ENCODE data around the gene TBC1D25.

DNA sequence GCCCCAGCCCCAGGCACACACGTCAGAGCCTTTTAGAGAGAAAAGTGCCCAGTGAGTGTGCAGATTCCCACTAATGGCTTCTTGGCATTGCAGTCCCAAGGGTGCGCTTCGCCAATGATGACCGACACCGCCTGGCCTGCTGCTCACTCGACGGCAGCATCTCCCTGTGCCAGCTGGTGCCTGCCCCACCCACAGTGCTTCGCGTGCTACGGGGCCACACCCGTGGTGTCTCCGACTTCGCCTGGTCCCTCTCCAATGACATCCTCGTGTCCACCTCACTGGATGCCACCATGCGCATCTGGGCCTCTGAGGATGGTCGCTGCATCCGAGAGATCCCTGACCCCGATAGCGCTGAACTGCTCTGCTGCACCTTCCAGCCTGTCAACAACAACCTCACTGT, 60.7 kb downstream of the TBC1D25 start:
- TF ChIP-seq, protein P1, sequence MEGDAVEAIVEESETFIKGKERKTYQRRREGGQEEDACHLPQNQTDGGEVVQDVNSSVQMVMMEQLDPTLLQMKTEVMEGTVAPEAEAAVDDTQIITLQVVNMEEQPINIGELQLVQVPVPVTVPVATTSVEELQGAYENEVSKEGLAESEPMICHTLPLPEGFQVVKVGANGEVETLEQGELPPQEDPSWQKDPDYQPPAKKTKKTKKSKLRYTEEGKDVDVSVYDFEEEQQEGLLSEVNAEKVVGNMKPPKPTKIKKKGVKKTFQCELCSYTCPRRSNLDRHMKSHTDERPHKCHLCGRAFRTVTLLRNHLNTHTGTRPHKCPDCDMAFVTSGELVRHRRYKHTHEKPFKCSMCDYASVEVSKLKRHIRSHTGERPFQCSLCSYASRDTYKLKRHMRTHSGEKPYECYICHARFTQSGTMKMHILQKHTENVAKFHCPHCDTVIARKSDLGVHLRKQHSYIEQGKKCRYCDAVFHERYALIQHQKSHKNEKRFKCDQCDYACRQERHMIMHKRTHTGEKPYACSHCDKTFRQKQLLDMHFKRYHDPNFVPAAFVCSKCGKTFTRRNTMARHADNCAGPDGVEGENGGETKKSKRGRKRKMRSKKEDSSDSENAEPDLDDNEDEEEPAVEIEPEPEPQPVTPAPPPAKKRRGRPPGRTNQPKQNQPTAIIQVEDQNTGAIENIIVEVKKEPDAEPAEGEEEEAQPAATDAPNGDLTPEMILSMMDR (IDR thresholded peaks at IDR 0.05; ENCODE audit: insufficient read depth, low read length): no peak
- TF ChIP-seq, protein P2, sequence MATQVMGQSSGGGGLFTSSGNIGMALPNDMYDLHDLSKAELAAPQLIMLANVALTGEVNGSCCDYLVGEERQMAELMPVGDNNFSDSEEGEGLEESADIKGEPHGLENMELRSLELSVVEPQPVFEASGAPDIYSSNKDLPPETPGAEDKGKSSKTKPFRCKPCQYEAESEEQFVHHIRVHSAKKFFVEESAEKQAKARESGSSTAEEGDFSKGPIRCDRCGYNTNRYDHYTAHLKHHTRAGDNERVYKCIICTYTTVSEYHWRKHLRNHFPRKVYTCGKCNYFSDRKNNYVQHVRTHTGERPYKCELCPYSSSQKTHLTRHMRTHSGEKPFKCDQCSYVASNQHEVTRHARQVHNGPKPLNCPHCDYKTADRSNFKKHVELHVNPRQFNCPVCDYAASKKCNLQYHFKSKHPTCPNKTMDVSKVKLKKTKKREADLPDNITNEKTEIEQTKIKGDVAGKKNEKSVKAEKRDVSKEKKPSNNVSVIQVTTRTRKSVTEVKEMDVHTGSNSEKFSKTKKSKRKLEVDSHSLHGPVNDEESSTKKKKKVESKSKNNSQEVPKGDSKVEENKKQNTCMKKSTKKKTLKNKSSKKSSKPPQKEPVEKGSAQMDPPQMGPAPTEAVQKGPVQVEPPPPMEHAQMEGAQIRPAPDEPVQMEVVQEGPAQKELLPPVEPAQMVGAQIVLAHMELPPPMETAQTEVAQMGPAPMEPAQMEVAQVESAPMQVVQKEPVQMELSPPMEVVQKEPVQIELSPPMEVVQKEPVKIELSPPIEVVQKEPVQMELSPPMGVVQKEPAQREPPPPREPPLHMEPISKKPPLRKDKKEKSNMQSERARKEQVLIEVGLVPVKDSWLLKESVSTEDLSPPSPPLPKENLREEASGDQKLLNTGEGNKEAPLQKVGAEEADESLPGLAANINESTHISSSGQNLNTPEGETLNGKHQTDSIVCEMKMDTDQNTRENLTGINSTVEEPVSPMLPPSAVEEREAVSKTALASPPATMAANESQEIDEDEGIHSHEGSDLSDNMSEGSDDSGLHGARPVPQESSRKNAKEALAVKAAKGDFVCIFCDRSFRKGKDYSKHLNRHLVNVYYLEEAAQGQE (IDR thresholded peaks at IDR 0.05; ENCODE audit: insufficient replicate concordance, low read depth): no peak
- TF ChIP-seq POLR2AphosphoS5 (IDR thresholded peaks at IDR 0.05; ENCODE audit: low read depth): no peak
- TF ChIP-seq GABPA (IDR thresholded peaks at IDR 0.05; ENCODE audit: low read depth): no peak
- no peak for TF ChIP-seq SPI1 (IDR thresholded peaks at IDR 0.05; ENCODE audit: borderline replicate concordance, low read depth)
